CD14-positive monocyte (primary cell): ENCODE results near the gene COMMD1. TPM values are rescaled to one million over a fixed set of nuclear protein-coding genes. Genes with fewer than 3 reads are reported as not detected.
A peak's percentile ranks its signal among the peaks of the same experiment; 100 is the strongest.

Source experiments
- DNase-seq, 3 donors: peaks; one replicate each; pipeline ENCODE4 v3.0.0-alpha.2; 2011 to 2022
- H2AFZ ChIP-seq: 2 replicates; pipeline ENCODE4 v1.6.0; 2012; ENCODE audit warnings: mild to moderate bottlenecking, low read depth, low read length, inconsistent platforms; ENCODE audit not compliant: insufficient read depth, poor library complexity, severe bottlenecking
- H3K27ac ChIP-seq, 2 donors: 1 replicate in 1 of 2; 2 replicates in 1 of 2; pipeline ENCODE4 v1.5.1; 2012 to 2013; ENCODE audit warnings: low read length in 2 of 2, control low read depth in 1 of 2, inconsistent platforms in 1 of 2, low read depth in 1 of 2, mild to moderate bottlenecking in 1 of 2
- H3K27me3 ChIP-seq, 2 donors: one replicate each; pipeline versions ENCODE4 v1.6.0 to v1.6.1; 2011 to 2013; ENCODE audit warnings: low read length in 2 of 2; ENCODE audit not compliant: control insufficient read depth in 2 of 2, insufficient read depth in 2 of 2
- H3K36me3 ChIP-seq, 2 donors: replicated peaks in 1 of 2; 1 replicate in 1 of 2; 2 replicates in 1 of 2; pipeline versions ENCODE4 v1.5.1 to v1.6.1; 2012 to 2013; ENCODE audit warnings: low read length in 2 of 2, control low read depth in 1 of 2, inconsistent platforms in 1 of 2, mild to moderate bottlenecking in 1 of 2; ENCODE audit not compliant: insufficient read depth in 2 of 2, control insufficient read depth in 1 of 2
- H3K4me1 ChIP-seq, 2 donors: 1 replicate in 1 of 2; 2 replicates in 1 of 2; pipeline versions ENCODE4 v1.5.1 to v1.6.1; 2012 to 2013; ENCODE audit warnings: low read length in 2 of 2, control low read depth in 1 of 2, inconsistent platforms in 1 of 2, mild to moderate bottlenecking in 1 of 2, moderate library complexity in 1 of 2; ENCODE audit not compliant: insufficient read depth in 2 of 2, control insufficient read depth in 1 of 2
- H3K4me2 ChIP-seq: replicated peaks from 2 replicates; pipeline ENCODE3; 2012; ENCODE audit warnings: low read length, moderate library complexity, mild to moderate bottlenecking; ENCODE audit not compliant: poor library complexity, severe bottlenecking; ENCODE audit errors: extremely low read depth
- H3K4me3 ChIP-seq, 3 experiments: fragments of 200-600 bp in 1 of 3; sonication (generic) in 1 of 3; replicated peaks in 1 of 3; 1 replicate in 2 of 3; 2 replicates in 1 of 3; pipeline ENCODE4 v1.5.1; 2011 to 2013; ENCODE audit warnings: low read length in 3 of 3, mild to moderate bottlenecking in 3 of 3, control low read depth in 2 of 3, low read depth in 2 of 3, inconsistent platforms in 1 of 3, moderate library complexity in 1 of 3
- H3K79me2 ChIP-seq: 2 replicates; pipeline ENCODE4 v1.6.0; 2012; ENCODE audit warnings: mild to moderate bottlenecking, control low read depth, inconsistent platforms, low read length, moderate library complexity; ENCODE audit not compliant: insufficient read depth
- H3K9ac ChIP-seq: 2 replicates; pipeline ENCODE4 v1.6.0; 2017; ENCODE audit warnings: low read length, mild to moderate bottlenecking; ENCODE audit not compliant: insufficient read depth, poor library complexity, severe bottlenecking
- H3K9me3 ChIP-seq, 2 donors: replicated peaks in 1 of 2; 1 replicate in 1 of 2; 2 replicates in 1 of 2; pipeline versions ENCODE4 v1.5.1 to v1.6.1; 2012 to 2013; ENCODE audit warnings: low read length in 2 of 2, control low read depth in 1 of 2; ENCODE audit not compliant: control insufficient read depth in 1 of 2, insufficient read depth in 1 of 2
- H4K20me1 ChIP-seq: 2 replicates; pipeline ENCODE4 v1.6.0; 2012; ENCODE audit warnings: mild to moderate bottlenecking, low read length, control low read depth, moderate library complexity; ENCODE audit not compliant: insufficient read depth
- H3K27ac Mint-ChIP-seq, 7 donors: one replicate each; pipeline ENCODE4 v1.8.0; 2020; ENCODE audit warnings: mild to moderate bottlenecking in 7 of 7, mixed read lengths in 7 of 7, moderate library complexity in 6 of 7, inconsistent platforms in 2 of 7
- H3K27me3 Mint-ChIP-seq, 3 donors: one replicate each; pipeline ENCODE4 v1.8.0; 2021 to 2022; ENCODE audit warnings: low read depth in 3 of 3, mild to moderate bottlenecking in 3 of 3, mixed read lengths in 3 of 3, moderate library complexity in 3 of 3, inconsistent platforms in 1 of 3
- H3K36me3 Mint-ChIP-seq, 2 donors: one replicate each; pipeline ENCODE4 v1.8.0; 2020; ENCODE audit warnings: mixed read lengths in 2 of 2, inconsistent platforms in 1 of 2, mild to moderate bottlenecking in 1 of 2
- H3K4me1 Mint-ChIP-seq: one replicate; pipeline ENCODE4 v1.8.0; 2020; ENCODE audit warnings: mild to moderate bottlenecking, mixed read lengths
- H3K4me3 Mint-ChIP-seq, 2 donors: one replicate each; pipeline ENCODE4 v1.8.0; 2020; ENCODE audit warnings: mild to moderate bottlenecking in 2 of 2, mixed read lengths in 2 of 2, moderate library complexity in 1 of 2
- H3K9me3 Mint-ChIP-seq, 7 donors: one replicate each; pipeline ENCODE4 v1.8.0; 2020 to 2022; ENCODE audit warnings: mixed read lengths in 7 of 7, mild to moderate bottlenecking in 6 of 7, moderate library complexity in 6 of 7, inconsistent platforms in 2 of 7
- WGBS: methylation state at CpG from one replicate; pipeline ENCODE4 v1.1.5; 2013; ENCODE audit warnings: missing lambda C conversion rate; ENCODE audit not compliant: insufficient coverage; 5-methylcytosine and 5-hydroxymethylcytosine counted together
- intact Hi-C, 2 donors: fragments of 100-400 bp; cut with micrococcal nuclease; formaldehyde crosslinking; loops; one replicate each; pipeline versions ENCODE4 v1.15.0 to v1.15.1; 2023
- polyA plus RNA-seq, 3 donors: library from polyadenylated mRNA; depleted of rRNA in 1 of 3; unstranded in 2 of 3; stranded (reverse) in 1 of 3; fragments of 300-500 nt in 2 of 3; fragments of >200 nt in 1 of 3; fragmentation: Illumina TruSeq in 2 of 3; gene quantifications; 1 replicate in 2 of 3; 2 replicates in 1 of 3; pipeline ENCODE4 v1.2.3, GENCODE V29; 2012 to 2021
- TF ChIP-seq, protein P1 (sequence below): fragments of 200-600 bp; IDR thresholded peaks from one replicate; pipeline ENCODE4 v1.8.0; 2022; ENCODE audit warnings: antibody characterized with exemption, mild to moderate bottlenecking

The COMMD1 gene
- polyA plus RNA-seq, 3 donors = 25.2 to 82.1 (median 70.7) TPM

DNA sequence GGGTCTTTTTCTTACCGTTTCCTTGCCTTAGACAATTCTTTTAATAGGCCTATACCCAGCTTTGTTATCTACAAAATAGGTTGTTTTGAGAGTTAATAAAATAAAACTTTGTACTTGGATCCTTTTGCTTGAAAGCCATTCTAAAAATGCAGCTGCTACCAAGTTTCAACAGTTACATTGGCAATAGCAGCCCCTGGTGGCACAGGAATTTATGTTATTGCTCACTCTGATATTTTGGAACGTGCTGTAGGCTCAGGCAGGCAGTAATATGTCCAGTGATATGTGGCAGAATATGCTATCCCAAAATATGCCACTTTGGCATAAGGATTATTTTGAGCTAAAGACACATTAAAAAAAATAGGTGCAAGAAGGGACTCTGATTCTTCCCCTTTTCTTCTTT is 6.7 kb upstream of the COMMD1 start:
- Histone ChIP-seq H3K79me2 (no peaks in the 10 kb centered on the region), H3K27me3 (no peaks in the 10 kb centered on the region), H3K4me1 (no peaks in the 10 kb centered on the region), H3K9me3 (no peaks in the 10 kb centered on the region), H3K4me3 (no peak overlapping the region), H3K4me2 (no peak overlapping the region), H4K20me1 (no peaks in the 10 kb centered on the region), H3K27ac (no peak overlapping the region), H2AFZ (no peak overlapping the region), H3K9ac (no peak overlapping the region), H3K36me3 (no peaks in the 10 kb centered on the region)
- peaks cover 0 to 2% (median 1%) of the 10 kb centered on the region in 3 donors for H3K27me3 Mint-ChIP-seq
- no peak overlapping the region for H3K27ac Mint-ChIP-seq
- no peaks in the 10 kb centered on the region for H3K36me3 Mint-ChIP-seq
- no peak overlapping the region for H3K4me3 Mint-ChIP-seq
- peaks cover 2% of the 10 kb centered on the region for H3K4me1 Mint-ChIP-seq
- TF ChIP-seq, protein P1, sequence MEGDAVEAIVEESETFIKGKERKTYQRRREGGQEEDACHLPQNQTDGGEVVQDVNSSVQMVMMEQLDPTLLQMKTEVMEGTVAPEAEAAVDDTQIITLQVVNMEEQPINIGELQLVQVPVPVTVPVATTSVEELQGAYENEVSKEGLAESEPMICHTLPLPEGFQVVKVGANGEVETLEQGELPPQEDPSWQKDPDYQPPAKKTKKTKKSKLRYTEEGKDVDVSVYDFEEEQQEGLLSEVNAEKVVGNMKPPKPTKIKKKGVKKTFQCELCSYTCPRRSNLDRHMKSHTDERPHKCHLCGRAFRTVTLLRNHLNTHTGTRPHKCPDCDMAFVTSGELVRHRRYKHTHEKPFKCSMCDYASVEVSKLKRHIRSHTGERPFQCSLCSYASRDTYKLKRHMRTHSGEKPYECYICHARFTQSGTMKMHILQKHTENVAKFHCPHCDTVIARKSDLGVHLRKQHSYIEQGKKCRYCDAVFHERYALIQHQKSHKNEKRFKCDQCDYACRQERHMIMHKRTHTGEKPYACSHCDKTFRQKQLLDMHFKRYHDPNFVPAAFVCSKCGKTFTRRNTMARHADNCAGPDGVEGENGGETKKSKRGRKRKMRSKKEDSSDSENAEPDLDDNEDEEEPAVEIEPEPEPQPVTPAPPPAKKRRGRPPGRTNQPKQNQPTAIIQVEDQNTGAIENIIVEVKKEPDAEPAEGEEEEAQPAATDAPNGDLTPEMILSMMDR = peak; percentile 16
- no CpG with 5 or more reads among the region's 2 CpGs for WGBS
- H3K9me3 Mint-ChIP-seq = no peaks in the 10 kb centered on the region
- DNase-seq = no peak
- intact Hi-C loops = no loop called here

DNA sequence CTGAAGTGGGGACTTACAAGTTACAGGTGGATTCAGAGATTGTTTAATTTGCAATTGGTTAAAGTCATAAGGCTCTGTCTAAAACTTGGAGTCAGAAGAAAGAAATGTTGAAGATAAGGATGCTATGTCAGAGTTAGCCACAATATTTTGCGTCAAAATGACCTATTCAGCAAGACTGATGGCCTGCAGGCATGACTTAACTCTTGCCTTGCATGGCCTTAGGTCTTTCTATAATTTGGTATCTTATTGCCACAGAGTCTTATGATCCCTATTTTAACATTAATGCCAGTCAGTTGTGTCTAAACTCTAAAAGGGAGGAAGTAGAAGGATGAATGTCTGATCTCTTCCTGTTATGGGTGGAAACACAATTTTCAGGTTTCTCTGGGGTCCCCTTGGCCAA is 5.2 kb upstream of the COMMD1 start:
- H3K4me1 Mint-ChIP-seq = peaks cover 5% of the 10 kb centered on the region
- Histone ChIP-seq H3K27me3 (no peaks in the 10 kb centered on the region), H3K79me2 (no peaks in the 10 kb centered on the region), H3K27ac (no peak overlapping the region), H3K9me3 (no peaks in the 10 kb centered on the region), H4K20me1 (no peaks in the 10 kb centered on the region), H3K4me3 (no peak overlapping the region), H3K4me2 (no peak overlapping the region), H2AFZ (no peak overlapping the region), H3K4me1 (peaks cover 3 to 4% of the 10 kb centered on the region in 2 donors), H3K36me3 (no peaks in the 10 kb centered on the region), H3K9ac (no peak overlapping the region)
- H3K4me3 Mint-ChIP-seq = no peak overlapping the region
- peaks cover 0 to 2% (median 1%) of the 10 kb centered on the region in 3 donors for H3K27me3 Mint-ChIP-seq
- H3K36me3 Mint-ChIP-seq = no peaks in the 10 kb centered on the region
- WGBS = no CpG with 5 or more reads among the region's 1 CpG
- TF ChIP-seq, protein P1 = no peak
- H3K27ac Mint-ChIP-seq = no peak overlapping the region
- intact Hi-C loops = no loop called here
- H3K9me3 Mint-ChIP-seq = no peaks in the 10 kb centered on the region
- no peak for DNase-seq
